Stimulated activated CD8-positive, alpha-beta memory T cell treated with anti-CD3 and anti-CD28 coated beads, Interleukin-4, amount 100 ng/mL, for 1 hour (primary cell): Measurements from ENCODE around the gene SGTA.
"Not testable (repeated sequence)": the region's sequence is repeated elsewhere in the genome, so short reads cannot be mapped to it uniquely, and the experiment has no call there.

Experiments
- DNase-seq, 2 donors: peaks; one replicate each; pipeline ENCODE4 v3.0.0-alpha.2; 2020; ENCODE audit warnings: low read depth in 2 of 2, low spot score in 1 of 2

SGTA gene, protein sequence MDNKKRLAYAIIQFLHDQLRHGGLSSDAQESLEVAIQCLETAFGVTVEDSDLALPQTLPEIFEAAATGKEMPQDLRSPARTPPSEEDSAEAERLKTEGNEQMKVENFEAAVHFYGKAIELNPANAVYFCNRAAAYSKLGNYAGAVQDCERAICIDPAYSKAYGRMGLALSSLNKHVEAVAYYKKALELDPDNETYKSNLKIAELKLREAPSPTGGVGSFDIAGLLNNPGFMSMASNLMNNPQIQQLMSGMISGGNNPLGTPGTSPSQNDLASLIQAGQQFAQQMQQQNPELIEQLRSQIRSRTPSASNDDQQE

DNA sequence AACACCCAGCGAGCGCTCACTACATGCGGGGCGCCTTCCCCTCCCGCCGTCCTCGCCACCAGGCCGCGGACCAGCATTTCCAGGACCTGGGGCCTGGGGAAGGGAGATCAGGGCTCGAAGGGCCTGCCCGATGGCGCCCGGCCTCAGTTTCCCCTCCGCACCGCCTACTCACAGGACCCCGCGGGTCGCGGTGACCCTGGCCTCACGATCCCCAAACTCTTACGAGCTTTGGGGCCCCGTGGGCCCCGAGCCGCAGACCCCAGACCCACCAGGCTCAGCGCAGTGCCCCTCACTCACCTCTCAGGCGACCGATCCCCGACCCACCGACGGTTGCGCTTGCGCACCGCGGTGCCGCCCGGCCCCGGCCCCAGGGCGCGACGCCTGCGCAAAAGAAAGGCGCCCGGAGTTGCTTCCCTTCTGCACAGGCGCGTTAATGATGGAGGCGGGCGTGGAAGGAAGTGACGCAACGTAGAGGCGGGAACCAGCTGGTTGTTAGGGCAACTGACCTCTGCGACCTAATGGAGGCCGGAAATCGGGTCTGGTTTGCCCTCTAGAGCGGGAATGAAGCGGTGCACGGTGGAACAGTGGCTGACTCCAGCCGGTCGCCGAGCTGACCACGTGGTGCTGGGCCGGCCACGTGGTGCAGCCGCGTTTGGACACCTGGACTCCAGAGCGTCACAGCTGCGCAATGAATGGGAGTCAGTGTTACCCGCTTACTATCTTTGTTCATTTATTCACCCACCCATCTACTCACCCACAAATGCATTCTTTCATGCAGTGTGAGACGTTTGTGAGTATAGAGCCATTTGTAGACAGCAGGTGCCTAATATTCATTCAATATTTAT, at the start of gene SGTA:
Gene SGTA (minus strand): TSS at position 338 of the 845 bp plus-strand sequence. CDS start 14,205 bp downstream, outside the sequence.
- DNase-seq: peak; percentile 92 to 93

DNA sequence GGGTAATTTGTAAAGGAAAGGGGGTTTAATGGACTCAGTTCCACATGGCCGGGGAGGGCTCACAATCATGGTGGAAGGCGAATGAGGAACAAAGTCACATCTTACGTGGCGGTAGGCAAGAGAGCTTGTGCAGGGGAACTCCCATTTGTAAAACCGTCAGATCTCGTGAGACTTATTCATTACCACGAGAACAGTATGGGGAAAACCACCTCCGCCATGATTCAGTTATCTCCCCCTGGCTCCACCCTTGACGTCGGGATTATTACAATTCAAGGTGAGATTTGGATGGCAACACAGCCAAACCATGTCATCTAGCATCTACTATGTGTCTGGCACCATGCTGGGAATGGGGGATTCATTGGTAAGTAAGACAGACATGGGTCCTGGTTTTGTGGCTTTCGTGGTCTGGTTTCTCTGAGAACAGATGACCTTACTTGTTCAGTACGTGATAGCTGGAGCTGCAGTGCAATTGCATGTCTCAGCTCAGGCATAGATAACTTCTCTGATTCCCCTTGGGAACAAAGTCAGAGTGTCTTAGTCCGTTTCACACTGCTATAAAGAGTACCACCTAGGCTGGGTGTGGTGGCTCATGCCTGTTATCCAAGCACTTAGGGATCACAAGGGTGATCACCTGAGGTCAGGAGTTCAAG, 44.9 kb upstream of the SGTA start:
- no peak for DNase-seq

DNA sequence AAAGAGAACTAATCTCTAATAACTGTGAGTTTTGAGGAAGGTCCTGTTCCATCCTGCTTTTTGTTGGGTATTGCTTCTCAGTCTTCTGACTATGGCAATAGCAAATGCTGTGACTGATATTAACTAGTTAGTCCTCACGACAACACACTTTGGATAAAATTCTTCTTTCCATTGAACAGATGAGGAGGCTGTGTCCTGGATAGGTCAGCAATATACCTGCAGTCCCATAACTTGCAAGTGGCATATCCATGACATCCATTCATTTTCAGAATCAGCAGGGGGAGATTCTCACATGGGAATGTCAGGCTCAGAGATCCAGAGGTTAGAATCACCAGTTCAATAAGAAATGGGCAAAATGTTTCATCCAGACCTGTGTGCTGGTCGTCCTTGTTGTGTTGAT, 43.9 kb upstream of the SGTA start:
- no peak for DNase-seq

DNA sequence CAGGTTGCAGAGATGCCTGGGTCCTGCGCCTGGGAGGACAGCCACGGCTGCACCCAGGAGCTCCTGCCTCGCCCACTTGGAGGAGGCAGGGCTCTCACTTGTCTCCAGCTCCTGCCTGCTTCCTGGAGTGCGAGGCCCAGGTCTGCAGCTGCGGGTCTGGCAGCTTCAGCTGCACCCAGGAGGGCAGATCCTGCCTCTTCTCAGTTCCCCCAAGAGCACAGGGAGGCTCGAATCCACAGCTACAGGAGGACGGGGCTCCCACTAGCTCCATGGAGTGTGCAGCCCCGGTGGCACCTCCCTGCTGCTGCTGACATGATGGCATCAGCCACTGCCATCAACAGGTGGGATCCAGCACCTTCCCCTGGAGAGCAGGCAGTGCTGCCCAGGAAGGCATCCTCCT, 41.1 kb upstream of the SGTA start:
- DNase-seq: no peak

DNA sequence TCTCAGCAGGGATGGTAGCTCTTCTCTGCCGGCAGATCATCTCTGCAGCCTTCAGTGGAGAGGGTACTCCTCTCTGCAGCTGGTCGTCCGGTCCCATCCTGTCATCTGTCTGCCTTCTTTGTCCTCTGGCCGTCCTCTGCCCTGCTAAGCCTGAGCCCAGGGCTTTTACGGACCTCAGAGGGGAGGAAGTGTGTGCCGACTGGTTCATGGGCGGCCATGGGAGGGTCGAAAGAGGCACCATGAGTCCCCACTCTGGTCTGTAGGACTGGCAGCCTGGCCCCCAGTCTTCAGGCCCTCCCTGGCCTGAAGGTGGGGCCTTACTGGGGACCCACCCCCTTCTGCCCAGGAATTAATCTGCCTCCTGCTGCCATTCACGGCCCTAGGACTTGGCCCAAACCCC, 40.6 kb upstream of the SGTA start:
- no peak for DNase-seq

DNA sequence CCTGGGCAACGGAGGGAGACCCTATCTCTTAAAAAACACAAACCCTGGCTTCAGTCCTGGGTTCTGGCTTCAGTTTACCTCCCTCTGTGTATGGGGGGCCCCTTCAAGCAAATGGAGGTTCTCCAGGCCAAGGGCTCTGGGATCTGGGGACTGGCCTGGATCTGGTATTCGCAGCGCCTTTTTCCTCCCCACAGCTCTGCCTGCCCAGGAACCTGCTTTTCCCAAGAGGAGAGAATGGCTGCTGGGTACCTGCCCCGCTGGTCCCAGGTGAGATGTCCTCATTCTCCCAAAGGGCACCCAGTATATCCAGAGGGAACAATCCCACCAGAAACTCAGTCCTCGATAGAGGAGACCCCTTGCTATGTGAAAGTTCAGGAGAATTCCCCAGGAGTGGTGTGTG, 39.8 kb upstream of the SGTA start:
- no peak for DNase-seq

DNA sequence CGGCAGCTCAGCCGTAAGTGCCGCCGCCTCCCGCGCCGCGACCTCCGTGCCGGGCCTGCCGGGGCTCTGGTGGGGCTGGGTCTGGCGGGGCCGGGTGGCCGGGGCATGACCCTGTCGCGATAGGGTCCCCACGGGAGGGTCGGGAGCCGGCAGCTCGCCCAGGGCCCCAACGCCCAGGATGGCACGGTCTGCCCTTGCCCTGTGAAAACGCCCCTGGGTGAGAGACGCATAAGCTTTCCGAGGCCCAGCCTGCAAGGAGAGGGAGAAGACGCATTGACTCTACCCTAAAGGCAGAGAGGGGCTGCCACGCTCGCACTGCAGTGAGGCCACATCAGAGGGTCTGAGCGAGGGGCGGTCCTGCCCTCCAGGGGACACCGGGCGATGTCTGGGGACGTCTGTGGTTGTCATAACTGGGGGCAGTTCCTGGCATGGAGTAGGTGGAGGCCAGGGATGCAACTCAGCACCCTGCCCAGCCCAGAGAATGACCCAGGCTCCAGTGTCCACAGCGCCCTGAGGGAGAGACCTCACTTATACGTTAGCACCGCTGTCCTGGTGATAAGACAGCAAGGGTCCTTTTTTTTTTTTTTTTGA, 37.1 kb upstream of the SGTA start:
- DNase-seq: no peak

DNA sequence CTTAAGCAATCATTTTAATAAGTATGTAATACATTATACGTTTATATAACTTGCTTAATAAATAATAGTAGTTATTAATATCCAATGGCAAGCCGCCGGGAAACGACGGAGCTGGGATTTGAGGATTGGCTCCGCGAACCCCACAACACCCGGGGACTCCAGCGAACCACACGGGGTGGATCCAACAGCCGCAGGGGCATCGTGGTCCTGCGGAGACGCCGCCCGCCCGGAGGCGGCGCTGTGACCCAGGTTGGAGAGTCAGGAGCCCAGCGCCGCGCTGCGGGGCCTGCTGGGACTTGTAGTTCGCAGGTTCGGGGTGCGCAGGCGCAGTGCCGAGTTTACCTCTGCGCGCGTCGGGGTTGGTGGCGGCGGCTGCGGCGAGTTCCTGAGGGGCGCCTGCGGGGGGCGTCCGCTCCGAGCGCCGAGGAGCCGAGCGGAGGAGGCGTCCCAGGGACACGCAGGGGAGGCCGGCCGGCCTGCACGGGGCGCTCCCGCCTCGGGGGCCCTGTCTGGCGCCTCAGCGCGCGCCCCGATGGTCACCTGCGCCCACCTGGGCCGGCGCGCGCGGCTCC, 36.6 kb upstream of the SGTA start, which contains the start of gene ZNF554:
Gene ZNF554 (plus strand): TSS at position 329 of the 572 bp plus-strand sequence. CDS start 204 bp downstream, at position 533.
- peak; percentile 97 for DNase-seq

DNA sequence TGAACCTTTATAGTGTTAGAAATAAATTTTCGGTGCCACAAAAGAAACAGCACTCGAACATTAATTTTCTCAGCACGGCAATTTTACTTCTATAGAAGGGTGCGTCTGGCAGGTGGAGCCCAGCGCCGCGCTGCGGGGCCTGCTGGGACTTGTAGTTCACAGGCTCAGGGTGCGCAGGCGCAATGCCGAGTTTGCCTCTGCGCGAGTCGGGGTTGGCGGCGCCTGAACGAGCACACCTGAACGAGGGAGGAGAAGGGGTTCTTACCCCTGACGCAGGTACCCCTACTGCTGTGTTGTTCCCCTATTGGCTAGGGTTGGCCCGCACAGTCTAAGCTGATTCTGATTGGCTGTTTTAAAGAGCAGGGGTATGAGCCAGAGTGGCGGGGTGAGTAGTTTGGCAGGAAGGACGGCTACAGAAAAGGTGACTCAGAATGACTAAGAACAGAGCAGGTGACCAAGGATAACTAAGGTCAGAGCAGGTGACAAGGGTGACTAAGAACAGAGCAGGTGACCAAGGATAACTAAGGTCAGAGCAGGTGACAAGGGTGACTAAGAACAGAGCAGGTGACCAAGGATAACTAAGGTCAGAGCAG, 34.3 kb upstream of the SGTA start:
- DNase-seq: not testable (repeated sequence)

DNA sequence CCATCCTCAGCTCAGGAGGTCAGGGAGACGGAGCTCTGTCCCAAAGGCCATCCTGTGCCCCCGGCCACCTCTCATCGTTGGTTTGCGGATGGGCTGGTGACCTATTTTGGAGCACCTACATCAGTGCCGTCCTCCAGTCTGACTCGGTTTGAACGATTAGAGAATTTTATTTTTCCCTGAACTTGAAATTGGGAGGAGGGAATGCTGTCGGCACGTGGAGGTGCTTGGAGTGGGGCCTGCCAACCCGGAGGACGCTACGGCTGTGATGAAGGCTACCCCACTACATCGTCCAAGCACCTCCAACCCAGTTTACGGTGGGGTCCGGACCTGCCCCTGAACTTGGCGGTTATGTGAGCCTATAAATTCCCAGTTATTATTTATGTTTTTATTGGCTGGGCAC, 33.6 kb upstream of the SGTA start:
- DNase-seq: no peak

DNA sequence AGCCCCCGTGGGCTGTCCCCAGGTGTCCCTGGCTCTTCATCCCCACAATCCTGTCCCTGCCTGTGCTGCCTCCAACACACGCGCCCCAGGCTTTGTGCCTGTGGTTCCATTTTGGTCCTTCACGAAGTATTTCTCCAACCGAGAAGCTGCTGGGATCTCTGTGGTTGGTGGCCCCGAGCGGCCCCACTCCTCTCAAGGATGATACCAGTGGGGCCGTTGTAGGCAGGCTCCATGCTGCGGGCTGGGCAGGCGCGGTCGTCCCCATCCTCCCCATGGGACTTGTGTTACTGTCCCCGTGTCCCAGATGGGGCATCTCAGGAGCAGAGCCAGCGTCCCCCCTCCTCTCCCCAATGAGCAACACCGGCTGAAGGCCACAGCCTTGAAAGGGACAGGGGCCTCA, 32.9 kb upstream of the SGTA start:
- DNase-seq: no peak

DNA sequence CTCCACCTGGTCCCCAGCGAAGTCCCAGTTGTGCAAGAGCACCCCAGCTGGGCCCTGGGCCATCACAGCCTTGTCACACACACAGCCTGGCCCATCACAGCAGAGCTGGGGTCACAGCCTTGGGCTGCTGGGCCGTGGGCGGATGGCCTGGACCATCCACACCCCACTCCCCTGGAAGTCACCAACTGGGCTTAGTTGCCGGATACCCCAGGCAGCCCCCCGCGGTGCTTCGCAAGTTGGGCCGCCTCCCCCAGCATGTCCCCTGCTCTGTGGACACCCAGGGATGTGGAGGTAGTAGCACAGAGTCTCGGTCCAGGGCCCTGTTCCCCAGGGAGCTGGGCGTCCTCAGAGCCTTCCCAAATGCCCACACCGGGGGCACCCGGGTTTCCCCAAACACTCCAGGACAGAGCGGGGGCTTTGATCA, 32.1 kb upstream of the SGTA start:
- DNase-seq: no peak

DNA sequence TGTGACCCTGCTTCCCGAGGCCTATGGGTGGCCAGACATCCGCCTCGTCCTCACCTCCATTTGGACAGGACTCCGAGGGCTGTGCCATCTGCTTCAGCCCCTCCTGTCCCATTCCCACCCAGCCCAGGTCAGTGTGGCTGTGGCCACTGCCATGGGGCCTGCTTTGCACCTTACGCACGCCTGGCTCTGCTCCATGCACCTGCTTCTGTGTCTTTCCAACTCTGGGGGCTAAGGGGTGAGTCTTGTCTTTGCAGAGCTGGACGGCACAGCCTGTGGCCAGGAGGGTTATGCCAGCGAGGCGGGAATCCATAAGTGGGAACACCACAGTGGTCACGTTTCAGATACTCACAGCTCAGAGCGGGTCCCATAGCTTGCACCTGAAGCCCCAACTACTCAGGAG, 31.4 kb upstream of the SGTA start:
- no peak for DNase-seq

DNA sequence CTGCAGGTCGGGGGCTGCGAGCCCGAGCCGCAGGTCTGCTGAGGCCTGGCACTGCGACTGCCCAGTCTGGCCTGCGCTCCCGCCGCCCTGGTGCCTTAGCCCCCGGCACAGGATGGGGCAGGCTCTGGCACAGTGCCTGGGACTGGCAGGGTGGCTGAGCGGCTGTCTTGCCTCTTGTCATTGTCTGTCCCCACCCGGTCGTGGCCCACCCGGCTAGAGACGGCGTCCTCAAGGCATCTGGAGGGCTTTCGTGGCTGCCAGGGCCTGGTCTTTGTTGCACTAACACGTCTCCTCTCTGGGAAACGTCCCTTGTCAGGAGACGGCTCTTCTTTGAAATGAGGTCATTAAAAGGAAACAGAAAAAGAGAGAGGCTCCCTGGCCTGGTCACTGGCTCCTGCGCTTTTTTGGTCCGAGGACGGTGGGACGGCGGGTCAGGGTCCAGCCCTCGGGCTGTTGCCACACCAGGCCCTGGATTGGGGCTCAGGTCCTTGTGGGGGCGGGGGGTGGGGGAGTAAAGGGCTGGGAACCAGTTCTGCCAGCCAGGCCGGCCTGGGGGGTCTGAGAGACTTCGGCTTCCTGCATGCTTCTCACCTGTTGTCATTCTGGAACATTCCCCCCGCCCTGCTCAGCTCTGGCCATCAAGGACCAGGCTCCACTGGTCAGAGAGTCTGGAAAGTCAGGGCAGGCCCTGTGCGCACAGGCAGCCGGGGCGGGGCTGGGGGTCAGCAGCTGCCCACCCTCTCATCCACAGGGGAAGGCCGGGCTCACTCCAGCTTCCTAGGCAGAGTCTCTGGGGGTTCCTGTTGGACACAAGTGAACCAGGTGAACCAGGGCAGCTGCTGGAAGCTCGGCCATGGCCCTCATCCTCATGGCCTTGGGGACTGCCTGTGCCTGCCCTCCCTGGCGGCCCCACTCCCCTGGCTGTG, 30.4 kb upstream of the SGTA start:
- DNase-seq: no peak

DNA sequence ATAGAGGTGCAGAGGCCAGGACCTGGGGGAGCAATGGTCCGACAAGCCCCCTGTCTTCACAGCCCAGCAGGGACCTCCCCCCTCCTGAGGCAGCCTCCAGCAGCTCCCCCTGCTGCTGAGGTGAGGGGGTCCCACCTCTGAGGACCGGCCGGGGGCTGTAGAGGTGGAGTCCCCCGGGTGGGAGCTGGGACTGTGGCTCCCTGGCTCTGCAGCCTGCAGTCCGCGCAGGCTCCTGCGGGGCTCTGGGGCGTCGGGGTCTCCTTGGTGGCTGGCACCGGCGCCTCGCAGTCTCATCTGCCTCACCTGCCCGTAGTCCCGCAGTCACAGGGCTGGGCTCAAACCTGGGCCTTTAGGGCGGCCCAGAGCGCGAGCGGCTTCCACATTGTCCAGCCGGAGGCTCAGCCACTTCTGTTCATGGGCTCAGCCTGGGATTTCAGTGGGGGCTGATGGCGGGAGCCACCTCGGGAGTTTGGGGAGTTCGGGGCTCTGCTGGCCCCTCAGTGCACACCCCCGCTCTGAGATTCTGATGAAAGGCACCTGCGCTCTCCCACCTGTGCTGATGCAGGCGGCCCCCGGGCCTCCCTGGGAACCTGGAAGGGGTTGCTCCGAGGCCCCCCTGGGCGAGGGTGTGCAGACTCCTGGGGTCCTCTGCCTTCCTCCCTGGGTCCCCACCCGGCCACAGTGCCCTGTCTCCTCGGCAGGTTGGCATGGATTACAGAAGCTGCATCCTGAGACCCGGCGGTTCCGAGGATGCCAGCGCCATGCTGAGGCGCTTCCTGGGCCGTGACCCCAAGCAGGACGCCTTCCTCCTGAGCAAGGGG, 29.6 kb upstream of the SGTA start:
- no peak for DNase-seq

DNA sequence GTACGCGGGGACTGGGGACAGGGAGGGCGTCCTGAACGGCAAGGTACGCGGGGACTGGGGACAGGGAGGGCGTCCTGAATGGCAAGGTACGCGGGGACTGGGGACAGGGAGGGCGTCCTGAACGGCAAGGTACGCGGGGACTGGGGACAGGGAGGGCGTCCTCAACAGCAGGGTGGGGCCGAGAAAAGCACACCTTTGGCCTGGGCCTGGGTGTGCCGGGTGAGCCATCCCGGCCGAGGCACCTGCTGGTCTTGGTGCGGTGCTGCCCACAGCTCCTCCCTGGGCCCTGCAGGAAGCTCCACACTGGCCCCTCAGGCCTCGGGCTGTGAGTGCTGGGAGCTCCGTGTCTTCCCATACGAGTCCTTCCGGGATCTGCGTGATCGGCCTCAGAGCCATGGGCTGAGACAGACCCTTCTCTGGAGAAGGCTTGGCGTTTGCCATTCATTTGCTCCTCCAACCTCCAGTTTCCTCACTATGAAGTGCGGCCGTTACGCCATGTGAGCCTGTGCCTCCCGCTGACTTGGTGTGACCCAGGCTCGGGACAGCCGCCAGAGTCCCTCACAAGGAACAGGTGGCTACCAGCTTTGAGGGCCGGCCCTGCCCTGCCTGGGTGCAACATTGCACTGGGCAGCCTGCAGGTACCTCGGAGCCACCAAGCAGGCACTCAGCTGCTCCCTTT, 28.8 kb upstream of the SGTA start:
- no peak for DNase-seq

DNA sequence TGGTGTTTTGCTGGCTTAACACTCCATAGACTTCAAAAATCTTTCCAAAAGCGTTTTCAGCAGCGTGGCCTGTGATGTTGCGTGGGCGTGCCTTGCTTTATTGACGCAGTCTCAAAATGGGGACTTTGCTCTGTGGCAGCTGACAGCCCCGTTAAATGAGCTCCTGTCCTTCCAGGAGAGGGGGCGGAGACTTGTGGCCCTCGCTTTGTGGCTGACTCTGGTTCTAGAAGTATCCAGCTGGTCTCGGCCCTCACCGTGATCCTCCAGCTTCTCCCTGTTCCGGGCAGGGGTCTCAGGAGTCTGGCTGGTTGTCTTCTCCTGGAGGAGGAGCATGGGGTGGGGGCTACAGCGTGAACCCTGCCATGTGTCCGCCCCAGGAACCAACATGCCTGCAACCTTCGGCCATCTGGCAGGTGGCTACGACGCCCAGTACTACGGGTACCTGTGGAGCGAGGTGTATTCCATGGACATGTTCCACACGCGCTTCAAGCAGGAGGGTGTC, 28.2 kb upstream of the SGTA start:
- no peak for DNase-seq
